K562 (cell line): ENCODE measurements around the gene WRAP53.

Experiments used
- ATF1 ChIP-seq, 2 experiments: fragments of 450-650 bp in 1 of 2; IDR thresholded peaks; 2 replicates each; pipeline ENCODE4 v1.6.1; 2016; ENCODE audit warnings: missing compliant biosample characterization in 1 of 2, missing genetic modification characterization in 1 of 2
- CHD4 ChIP-seq: fragments of 200-600 bp; sonication (generic); IDR thresholded peaks from 3 replicates; pipeline ENCODE4 v1.6.1; 2012; ENCODE audit warnings: low read depth, mild to moderate bottlenecking, mixed read lengths, low read length, inconsistent platforms; ENCODE audit not compliant: insufficient read depth, insufficient replicate concordance, poor library complexity, severe bottlenecking
- CREB5 ChIP-seq: fragments of 250-450 bp; sonication (Bioruptor Pico); IDR thresholded peaks from 2 replicates; pipeline ENCODE4 v1.5.0; 2020; ENCODE audit warnings: mild to moderate bottlenecking
- CTCF ChIP-seq, 3 experiments: IDR thresholded peaks in 2 of 3; conservative IDR thresholded peaks in 1 of 3; 2 replicates each; pipeline ENCODE4 v1.5.1; 2011 to 2012; ENCODE audit warnings: low read length in 3 of 3, mild to moderate bottlenecking in 3 of 3, control low read depth in 2 of 3, improper control_type of control experiment in 1 of 3, inconsistent platforms in 1 of 3, low read depth in 1 of 3, mixed read lengths in 1 of 3, moderate library complexity in 1 of 3; ENCODE audit not compliant: insufficient read depth in 2 of 3
- POLR2A ChIP-seq: fragments of 450-650 bp; conservative IDR thresholded peaks from 2 replicates; pipeline ENCODE4 v1.6.1; 2016

GRCh38 chr17:7709031-7709430, 20.8 kb downstream of the WRAP53 start:
- TF ChIP-seq CHD4 = no peak
- no peak for TF ChIP-seq POLR2A
- no peak for TF ChIP-seq CTCF (IDR thresholded peaks at IDR 0.05 in 2 of 3, conservative IDR thresholded peaks at IDR 0.05 in 1 of 3; ENCODE audit: insufficient read depth in 2 of 3, low read depth in 1 of 3, low read length in 3 of 3)
- TF ChIP-seq ATF1 (CRISPR knock-in tag; IDR thresholded peaks at IDR 0.05) = no peak
- no peak for TF ChIP-seq ATF1 (tag; IDR thresholded peaks at IDR 0.05)
- no peak for TF ChIP-seq CREB5 (CRISPR knock-in tag)
